ENCODE data around the gene CCDC87. TPM values are rescaled to one million over a fixed set of nuclear protein-coding genes. Genes with fewer than 3 reads are reported as not detected.

Gene CCDC87
- total and polyA plus RNA-seq, 2 experiments from 2014 or later: 0.39 to 1.2 TPM

DNA sequence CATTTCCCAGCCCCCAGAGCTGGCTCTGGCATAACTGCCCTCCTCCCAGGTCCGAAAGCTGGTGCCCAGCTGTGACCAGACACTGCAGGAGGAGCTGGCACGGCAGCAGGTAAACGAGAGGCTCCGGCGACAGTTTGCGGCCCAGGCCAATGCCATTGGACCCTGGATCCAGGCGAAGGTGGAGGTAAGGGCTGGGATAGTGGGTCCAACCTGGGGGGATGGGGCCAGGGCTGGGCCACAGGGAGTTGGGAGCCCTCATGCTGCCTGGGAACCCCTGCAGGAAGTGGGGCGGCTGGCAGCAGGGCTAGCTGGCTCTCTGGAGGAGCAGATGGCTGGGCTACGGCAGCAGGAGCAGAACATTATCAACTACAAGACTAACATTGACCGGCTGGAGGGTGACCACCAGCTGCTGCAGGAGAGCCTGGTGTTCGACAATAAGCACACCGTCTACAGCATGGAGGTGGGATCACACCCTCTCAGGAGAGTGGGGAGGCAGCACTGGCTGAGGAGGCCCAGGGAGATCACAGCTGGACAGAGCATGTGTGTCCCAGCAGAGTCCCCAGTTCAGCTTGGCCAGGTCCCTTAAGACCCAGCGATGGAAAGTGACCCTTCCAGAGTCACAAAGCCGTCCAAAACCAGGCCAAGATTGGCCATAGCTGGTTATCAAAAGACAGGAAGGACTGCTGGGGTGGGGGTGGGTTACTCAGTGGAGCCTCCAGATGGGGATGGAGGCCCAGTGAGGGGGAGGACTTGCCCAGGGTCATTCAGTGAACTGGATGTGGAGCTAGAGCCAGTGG is 31.5 kb downstream of the CCDC87 start:
- Histone ChIP-seq H3K9me2 (ENCODE audit: insufficient read depth) (no peaks in the 10 kb centered on the region), H3K4me1 (ENCODE audit: insufficient read depth) (0 out of 2 replicates have a peak, but pooled peaks cover 4% of the 10 kb centered on the region), H3K79me2 (replicated peaks; ENCODE audit: insufficient read depth) (no peaks in the 10 kb centered on the region), H3K36me3 (ENCODE audit: insufficient read depth) (no peaks in the 10 kb centered on the region), H3K27ac (ENCODE audit: low read depth) (no peak overlapping the region), H3F3A (replicated peaks; ENCODE audit: low read depth) (0 out of 2 replicates have a peak, but pooled peaks cover 3% of the 10 kb centered on the region), H3K4me3 (no peak overlapping the region), H4K20me1 (replicated peaks; ENCODE audit: insufficient read depth) (no peaks in the 10 kb centered on the region), H3K4me2 (no peak overlapping the region), H2AFZ (no peak overlapping the region), H3K27me3 (ENCODE audit: insufficient read depth) (no peaks in the 10 kb centered on the region)
- Mint-ChIP-seq H3K9me3 (no peaks in the 10 kb centered on the region), H3K27me3 (ENCODE audit: insufficient read depth, low read depth, poor library complexity) (peaks cover 15% of the 10 kb centered on the region), H3K27ac (no peak overlapping the region), H3K36me3 (ENCODE audit: low read depth) (peaks cover 14% of the 10 kb centered on the region), H3K4me3 (no peak overlapping the region), H3K4me1 (no peaks in the 10 kb centered on the region; the same call in 2 of the 3 replicates)
- DNase-seq (ENCODE audit: low spot score) (no peak), ATAC-seq (no peak)
- TF ChIP-seq, protein P1, sequence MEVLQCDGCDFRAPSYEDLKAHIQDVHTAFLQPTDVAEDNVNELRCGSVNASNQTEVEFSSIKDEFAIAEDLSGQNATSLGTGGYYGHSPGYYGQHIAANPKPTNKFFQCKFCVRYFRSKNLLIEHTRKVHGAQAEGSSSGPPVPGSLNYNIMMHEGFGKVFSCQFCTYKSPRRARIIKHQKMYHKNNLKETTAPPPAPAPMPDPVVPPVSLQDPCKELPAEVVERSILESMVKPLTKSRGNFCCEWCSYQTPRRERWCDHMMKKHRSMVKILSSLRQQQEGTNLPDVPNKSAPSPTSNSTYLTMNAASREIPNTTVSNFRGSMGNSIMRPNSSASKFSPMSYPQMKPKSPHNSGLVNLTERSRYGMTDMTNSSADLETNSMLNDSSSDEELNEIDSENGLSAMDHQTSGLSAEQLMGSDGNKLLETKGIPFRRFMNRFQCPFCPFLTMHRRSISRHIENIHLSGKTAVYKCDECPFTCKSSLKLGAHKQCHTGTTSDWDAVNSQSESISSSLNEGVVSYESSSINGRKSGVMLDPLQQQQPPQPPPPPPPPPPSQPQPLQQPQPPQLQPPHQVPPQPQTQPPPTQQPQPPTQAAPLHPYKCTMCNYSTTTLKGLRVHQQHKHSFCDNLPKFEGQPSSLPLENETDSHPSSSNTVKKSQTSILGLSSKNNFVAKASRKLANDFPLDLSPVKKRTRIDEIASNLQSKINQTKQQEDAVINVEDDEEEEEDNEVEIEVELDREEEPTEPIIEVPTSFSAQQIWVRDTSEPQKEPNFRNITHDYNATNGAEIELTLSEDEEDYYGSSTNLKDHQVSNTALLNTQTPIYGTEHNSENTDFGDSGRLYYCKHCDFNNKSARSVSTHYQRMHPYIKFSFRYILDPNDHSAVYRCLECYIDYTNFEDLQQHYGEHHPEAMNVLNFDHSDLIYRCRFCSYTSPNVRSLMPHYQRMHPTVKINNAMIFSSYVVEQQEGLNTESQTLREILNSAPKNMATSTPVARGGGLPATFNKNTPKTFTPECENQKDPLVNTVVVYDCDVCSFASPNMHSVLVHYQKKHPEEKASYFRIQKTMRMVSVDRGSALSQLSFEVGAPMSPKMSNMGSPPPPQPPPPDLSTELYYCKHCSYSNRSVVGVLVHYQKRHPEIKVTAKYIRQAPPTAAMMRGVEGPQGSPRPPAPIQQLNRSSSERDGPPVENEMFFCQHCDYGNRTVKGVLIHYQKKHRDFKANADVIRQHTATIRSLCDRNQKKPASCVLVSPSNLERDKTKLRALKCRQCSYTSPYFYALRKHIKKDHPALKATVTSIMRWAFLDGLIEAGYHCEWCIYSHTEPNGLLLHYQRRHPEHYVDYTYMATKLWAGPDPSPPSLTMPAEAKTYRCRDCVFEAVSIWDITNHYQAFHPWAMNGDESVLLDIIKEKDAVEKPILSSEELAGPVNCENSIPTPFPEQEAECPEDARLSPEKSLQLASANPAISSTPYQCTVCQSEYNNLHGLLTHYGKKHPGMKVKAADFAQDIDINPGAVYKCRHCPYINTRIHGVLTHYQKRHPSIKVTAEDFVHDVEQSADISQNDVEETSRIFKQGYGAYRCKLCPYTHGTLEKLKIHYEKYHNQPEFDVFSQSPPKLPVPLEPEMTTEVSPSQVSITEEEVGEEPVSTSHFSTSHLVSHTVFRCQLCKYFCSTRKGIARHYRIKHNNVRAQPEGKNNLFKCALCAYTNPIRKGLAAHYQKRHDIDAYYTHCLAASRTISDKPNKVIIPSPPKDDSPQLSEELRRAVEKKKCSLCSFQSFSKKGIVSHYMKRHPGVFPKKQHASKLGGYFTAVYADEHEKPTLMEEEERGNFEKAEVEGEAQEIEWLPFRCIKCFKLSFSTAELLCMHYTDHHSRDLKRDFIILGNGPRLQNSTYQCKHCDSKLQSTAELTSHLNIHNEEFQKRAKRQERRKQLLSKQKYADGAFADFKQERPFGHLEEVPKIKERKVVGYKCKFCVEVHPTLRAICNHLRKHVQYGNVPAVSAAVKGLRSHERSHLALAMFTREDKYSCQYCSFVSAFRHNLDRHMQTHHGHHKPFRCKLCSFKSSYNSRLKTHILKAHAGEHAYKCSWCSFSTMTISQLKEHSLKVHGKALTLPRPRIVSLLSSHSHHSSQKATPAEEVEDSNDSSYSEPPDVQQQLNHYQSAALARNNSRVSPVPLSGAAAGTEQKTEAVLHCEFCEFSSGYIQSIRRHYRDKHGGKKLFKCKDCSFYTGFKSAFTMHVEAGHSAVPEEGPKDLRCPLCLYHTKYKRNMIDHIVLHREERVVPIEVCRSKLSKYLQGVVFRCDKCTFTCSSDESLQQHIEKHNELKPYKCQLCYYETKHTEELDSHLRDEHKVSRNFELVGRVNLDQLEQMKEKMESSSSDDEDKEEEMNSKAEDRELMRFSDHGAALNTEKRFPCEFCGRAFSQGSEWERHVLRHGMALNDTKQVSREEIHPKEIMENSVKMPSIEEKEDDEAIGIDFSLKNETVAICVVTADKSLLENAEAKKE (CRISPR knock-in tag; IDR thresholded peaks at IDR 0.05): no peak
- TF ChIP-seq CREB1 (CRISPR knock-in tag; IDR thresholded peaks at IDR 0.05; ENCODE audit: low read depth): no peak
- TF ChIP-seq NANOG (IDR thresholded peaks at IDR 0.05; ENCODE audit: borderline replicate concordance): no peak
- no peak for TF ChIP-seq JUNB (IDR thresholded peaks at IDR 0.05; ENCODE audit: unreplicated experiment)
- no peak for TF ChIP-seq ZNF331 (CRISPR knock-in tag; IDR thresholded peaks at IDR 0.05; ENCODE audit: low read depth)
- no peak for TF ChIP-seq POLR2AphosphoS5 (IDR thresholded peaks at IDR 0.05; ENCODE audit: low read depth)
- TF ChIP-seq EZH2phosphoT487 (IDR thresholded peaks at IDR 0.05; ENCODE audit: unreplicated experiment): no peak
- no peak for TF ChIP-seq STAT1 (IDR thresholded peaks at IDR 0.05; ENCODE audit: unreplicated experiment)
- no peak for TF ChIP-seq ZNF114 (CRISPR knock-in tag; IDR thresholded peaks at IDR 0.05)
- TF ChIP-seq, protein P2, sequence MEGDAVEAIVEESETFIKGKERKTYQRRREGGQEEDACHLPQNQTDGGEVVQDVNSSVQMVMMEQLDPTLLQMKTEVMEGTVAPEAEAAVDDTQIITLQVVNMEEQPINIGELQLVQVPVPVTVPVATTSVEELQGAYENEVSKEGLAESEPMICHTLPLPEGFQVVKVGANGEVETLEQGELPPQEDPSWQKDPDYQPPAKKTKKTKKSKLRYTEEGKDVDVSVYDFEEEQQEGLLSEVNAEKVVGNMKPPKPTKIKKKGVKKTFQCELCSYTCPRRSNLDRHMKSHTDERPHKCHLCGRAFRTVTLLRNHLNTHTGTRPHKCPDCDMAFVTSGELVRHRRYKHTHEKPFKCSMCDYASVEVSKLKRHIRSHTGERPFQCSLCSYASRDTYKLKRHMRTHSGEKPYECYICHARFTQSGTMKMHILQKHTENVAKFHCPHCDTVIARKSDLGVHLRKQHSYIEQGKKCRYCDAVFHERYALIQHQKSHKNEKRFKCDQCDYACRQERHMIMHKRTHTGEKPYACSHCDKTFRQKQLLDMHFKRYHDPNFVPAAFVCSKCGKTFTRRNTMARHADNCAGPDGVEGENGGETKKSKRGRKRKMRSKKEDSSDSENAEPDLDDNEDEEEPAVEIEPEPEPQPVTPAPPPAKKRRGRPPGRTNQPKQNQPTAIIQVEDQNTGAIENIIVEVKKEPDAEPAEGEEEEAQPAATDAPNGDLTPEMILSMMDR (conservative IDR thresholded peaks at IDR 0.05; ENCODE audit: low read depth in 2 of 2): no peak
